SK-N-MC (cell line): ENCODE results near the gene PI4K2A.
A peak's percentile ranks its signal among the peaks of the same experiment; 100 is the strongest.
"Not testable (repeated sequence)": the region's sequence is repeated elsewhere in the genome, so short reads cannot be mapped to it uniquely, and the experiment has no call there.

ENCODE experiments used
- DNase-seq: peaks from one replicate; pipeline ENCODE4 v3.0.0-alpha.2; 2011; ENCODE audit warnings: low read depth, low spot score
- H3K27ac ChIP-seq: fragments of 200-600 bp; sonication (generic); 2 replicates; pipeline ENCODE4 v1.5.1; 2016; ENCODE audit warnings: mixed run types
- H3K36me3 ChIP-seq: fragments of 200-600 bp; sonication (generic); 2 replicates; pipeline ENCODE4 v1.6.1; 2017; ENCODE audit warnings: antibody characterized with exemption, low read length, mixed read lengths; ENCODE audit not compliant: insufficient read depth
- H3K4me3 ChIP-seq: fragments of 200-600 bp; sonication (generic); 2 replicates; pipeline ENCODE4 v1.5.1; 2016
- H3K9ac ChIP-seq: fragments of 200-600 bp; sonication (generic); 2 replicates; pipeline ENCODE4 v1.8.0; 2017; ENCODE audit warnings: mixed run types, mixed read lengths; ENCODE audit not compliant: insufficient read length
- H3K9me3 ChIP-seq: fragments of 200-600 bp; sonication (generic); 2 replicates; pipeline ENCODE4 v1.6.1; 2017; ENCODE audit warnings: low read depth, mild to moderate bottlenecking, antibody characterized with exemption, low read length, moderate library complexity, mixed read lengths
- EZH2 ChIP-seq: fragments of 200-600 bp; sonication (generic); IDR thresholded peaks from one replicate; pipeline ENCODE4 v1.6.1; 2017; ENCODE audit warnings: antibody characterized with exemption
- FOXP2 ChIP-seq: optimal IDR thresholded peaks from 2 replicates; pipeline ENCODE3; 2011; ENCODE audit warnings: mild to moderate bottlenecking, moderate library complexity; ENCODE audit not compliant: insufficient read depth; ENCODE audit errors: extremely low read length, control extremely low read depth
- POLR2AphosphoS5 ChIP-seq: IDR thresholded peaks from 2 replicates; pipeline ENCODE4 v1.6.1; 2012; ENCODE audit warnings: mild to moderate bottlenecking, low read depth, low read length, borderline replicate concordance

The PI4K2A gene

DNA sequence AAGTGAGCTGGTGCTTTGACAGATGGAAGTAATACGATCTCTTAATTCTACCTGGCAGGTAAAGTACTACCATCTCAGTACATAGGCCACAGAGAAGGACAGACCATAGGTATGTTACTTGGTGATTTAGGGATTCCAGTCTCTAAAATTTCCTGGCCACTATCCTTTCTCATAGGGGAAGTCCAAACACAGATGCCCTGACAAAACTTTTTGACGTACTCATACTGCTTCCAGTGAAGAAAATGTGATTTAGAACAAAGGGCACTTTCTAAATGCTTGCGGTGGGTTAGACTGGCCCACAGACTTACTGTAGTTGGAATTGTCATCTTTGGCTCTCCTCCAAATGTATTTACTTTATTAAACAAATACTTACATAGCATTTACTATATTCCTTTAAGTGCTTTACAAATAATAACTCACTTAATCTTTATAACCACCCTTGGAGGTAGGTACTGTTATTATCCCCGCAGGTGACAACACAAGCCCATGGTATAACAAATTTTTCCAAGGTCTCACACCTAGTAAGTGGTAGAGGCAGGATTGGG, 3.0 kb downstream of the PI4K2A start:
- no peak for DNase-seq

DNA sequence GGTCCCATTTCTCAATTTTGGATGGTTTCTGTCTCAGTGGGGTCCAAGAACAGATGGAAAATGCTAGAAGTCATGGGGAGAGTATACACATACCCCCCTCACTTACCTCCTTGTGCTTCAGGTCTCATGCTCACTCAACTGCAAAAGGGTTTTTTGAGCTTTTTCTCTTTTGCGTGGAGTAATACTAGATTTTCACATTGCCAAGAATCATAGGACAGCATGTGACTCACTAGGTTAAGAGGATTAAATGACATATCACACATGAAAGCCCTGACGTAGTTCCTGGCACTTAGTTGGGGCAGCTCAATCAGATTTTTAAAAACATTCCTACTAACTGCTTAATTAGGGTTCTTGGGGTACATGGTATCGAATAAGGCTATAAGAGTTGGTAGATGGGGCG, 4.5 kb downstream of the PI4K2A start:
- DNase-seq: no peak
- Histone ChIP-seq H3K9me3 (no peaks in the 10 kb centered on the region), H3K4me3 (no peak overlapping the region), H3K27ac (no peak overlapping the region), H3K36me3 (no peaks in the 10 kb centered on the region), H3K9ac (no peak overlapping the region)
- TF ChIP-seq FOXP2: no peak
- no peak for TF ChIP-seq POLR2AphosphoS5
- TF ChIP-seq EZH2: no peak

More for the DNA sequence above, 3.0 kb downstream of the PI4K2A start:
- H3K4me3 ChIP-seq: no peak overlapping the region
- TF ChIP-seq POLR2AphosphoS5: no peak
- no peak for TF ChIP-seq FOXP2
- TF ChIP-seq EZH2: no peak
- no peaks in the 10 kb centered on the region for H3K9me3 ChIP-seq
- no peaks in the 10 kb centered on the region for H3K36me3 ChIP-seq
- no peak overlapping the region for H3K27ac ChIP-seq
- no peak overlapping the region for H3K9ac ChIP-seq

DNA sequence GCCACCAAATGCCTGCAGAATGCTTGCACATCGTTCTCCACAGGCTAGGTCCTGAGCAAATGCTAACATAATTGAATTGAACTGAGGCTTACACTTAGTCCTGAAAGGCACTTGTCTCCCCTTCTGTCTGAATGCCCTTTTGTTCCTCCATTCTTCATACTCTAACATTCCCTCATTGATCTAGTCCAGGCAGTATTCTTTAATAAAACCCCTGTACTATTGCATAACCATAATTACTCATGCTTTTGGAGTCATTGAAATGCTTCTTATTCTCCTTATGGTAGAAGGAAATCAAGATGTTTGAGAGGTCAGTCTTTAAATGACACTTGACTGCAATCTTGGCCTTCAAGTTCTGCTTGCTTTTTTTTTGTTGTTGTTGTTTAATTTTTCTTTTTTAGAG, 7.1 kb downstream of the PI4K2A start:
- H3K36me3 ChIP-seq: no peaks in the 10 kb centered on the region; the same call in 1 of the 2 replicates
- no peaks in the 10 kb centered on the region for H3K9me3 ChIP-seq
- no peak for DNase-seq
- TF ChIP-seq EZH2 (no peak), POLR2AphosphoS5 (no peak), FOXP2 (no peak)
- no peak overlapping the region for H3K27ac ChIP-seq
- H3K4me3 ChIP-seq: no peak overlapping the region
- H3K9ac ChIP-seq: no peak overlapping the region

DNA sequence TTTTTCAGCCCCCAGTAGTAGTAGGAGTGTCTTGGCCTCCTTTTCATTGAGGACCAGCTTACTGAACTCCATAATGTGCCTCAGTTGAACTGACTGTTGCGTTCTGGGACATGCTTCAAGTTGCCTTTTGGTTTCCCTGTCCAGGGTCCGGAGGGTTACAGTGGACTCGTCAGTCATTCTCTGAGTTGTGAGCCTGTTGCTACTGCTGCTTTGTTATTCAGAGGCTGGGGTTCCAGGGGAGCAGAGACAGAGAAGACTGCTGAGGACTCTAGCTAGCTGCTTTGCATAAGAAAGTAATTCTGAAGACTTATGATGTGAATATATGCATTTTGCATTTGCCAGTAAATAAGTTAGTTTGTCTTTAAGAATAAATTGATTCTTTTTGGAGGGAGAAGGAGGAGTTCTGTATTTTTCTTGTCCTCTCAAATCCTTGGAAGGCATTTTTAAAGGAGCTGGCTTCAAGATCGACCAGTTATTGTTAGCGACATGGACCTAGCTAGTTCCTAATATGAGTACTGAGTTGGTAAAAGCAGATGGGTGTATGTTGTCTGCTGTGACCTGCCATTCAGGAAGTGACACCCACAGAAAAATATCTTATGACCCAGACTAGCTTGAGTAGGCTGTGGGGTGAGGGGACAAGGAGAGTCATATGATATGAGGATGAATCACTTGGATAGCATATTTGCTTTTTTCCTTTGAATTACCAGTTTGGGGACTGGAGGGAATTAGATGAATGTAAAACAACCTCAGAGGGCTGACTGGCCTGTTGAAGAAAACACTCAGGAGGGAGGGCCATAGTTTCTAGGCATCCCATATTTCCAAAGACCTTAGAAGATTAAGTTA, 8.3 kb downstream of the PI4K2A start:
- Histone ChIP-seq H3K27ac (no peak overlapping the region), H3K4me3 (no peak overlapping the region), H3K9ac (no peak overlapping the region), H3K9me3 (no peaks in the 10 kb centered on the region), H3K36me3 (no peaks in the 10 kb centered on the region; the same call in 1 of the 2 replicates)
- no peak for TF ChIP-seq EZH2
- TF ChIP-seq FOXP2: no peak
- no peak for TF ChIP-seq POLR2AphosphoS5
- DNase-seq: no peak

DNA sequence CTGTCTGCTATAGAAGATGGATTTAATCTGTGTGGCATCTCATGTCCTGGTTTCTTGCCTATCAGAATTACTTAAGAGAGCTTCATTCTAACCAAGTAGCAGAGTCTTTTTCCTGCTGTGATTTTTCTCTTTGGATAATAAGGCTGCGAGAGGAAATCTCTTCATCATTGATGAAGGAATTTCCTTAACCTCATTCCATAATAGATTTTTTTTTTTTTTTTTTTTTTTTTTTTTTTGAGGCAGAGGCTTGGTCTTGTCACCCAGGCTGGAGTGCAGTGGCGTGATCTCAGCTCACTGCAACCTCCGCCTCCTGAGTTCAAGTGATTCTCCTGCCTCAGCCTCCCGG, 8.9 kb downstream of the PI4K2A start:
- H3K9me3 ChIP-seq, H3K36me3 ChIP-seq, H3K27ac ChIP-seq, DNase-seq, H3K4me3 ChIP-seq, H3K9ac ChIP-seq: not testable (repeated sequence)

DNA sequence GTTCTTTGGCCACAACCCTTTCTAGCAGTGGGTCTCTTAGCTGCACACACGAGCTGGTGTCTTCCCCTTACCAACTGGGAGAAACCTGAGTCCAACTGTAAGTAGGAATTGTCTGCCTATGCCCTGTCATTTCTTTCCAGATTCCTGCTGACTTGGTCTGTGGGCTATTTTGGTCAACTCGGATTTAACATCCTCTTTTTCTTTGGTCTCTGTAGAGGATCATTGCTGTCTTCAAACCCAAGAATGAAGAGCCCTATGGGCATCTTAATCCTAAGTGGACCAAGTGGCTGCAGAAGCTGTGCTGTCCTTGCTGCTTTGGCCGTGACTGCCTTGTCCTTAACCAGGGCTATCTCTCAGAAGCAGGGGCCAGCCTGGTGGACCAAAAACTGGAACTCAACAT, 10.3 kb downstream of the PI4K2A start:
- Histone ChIP-seq H3K4me3 (no peak overlapping the region), H3K27ac (no peak overlapping the region), H3K36me3 (no peaks in the 10 kb centered on the region; the same call in 1 of the 2 replicates), H3K9ac (no peak overlapping the region), H3K9me3 (no peaks in the 10 kb centered on the region)
- DNase-seq: no peak
- TF ChIP-seq FOXP2: no peak
- TF ChIP-seq POLR2AphosphoS5: no peak
- TF ChIP-seq EZH2: no peak

DNA sequence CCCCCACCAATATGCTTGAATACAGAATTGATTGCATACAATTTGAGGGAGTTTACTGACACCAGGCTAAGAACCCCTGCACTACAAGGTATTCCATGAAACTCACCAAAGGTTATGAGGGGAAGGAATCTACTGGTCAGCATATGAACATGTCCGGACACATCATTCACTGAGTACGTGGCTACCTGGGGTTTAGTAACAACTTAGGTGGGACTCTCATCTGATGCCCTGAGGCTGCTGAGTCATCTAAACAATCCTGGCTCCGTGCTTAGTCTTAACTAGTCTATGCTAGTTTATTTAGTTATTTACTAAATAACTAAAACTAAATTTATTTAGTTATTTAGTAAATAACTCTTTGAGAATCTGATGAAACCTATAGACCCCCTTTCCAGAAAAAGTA, 11.3 kb downstream of the PI4K2A start:
- Histone ChIP-seq H3K4me3 (no peak overlapping the region), H3K9ac (no peak overlapping the region), H3K9me3 (no peaks in the 10 kb centered on the region), H3K27ac (no peak overlapping the region), H3K36me3 (no peaks in the 10 kb centered on the region; the same call in 1 of the 2 replicates)
- DNase-seq: no peak
- TF ChIP-seq EZH2 (no peak), POLR2AphosphoS5 (no peak), FOXP2 (no peak)

DNA sequence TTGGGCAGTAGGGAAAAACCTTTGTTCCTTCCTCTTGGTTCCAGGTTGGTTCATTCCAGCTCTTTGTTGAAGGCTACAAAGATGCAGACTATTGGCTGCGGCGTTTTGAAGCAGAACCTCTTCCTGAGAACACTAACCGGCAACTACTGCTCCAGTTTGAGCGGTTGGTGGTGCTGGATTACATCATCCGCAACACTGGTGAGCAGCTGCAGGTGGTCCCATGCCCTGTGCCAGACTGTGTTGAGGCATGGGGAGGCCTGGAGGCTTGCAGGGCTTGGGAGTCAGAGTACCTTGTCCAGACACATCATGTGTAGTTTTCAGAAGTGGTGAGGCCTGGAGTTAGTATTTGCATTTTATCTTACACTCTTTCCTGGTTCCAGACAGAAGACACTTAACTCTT, 16.3 kb downstream of the PI4K2A start:
- Histone ChIP-seq H3K27ac (no peak overlapping the region), H3K9ac (no peak overlapping the region), H3K36me3 (no peaks in the 10 kb centered on the region; the same call in 1 of the 2 replicates), H3K4me3 (no peak overlapping the region), H3K9me3 (no peaks in the 10 kb centered on the region)
- DNase-seq: no peak
- no peak for TF ChIP-seq FOXP2

DNA sequence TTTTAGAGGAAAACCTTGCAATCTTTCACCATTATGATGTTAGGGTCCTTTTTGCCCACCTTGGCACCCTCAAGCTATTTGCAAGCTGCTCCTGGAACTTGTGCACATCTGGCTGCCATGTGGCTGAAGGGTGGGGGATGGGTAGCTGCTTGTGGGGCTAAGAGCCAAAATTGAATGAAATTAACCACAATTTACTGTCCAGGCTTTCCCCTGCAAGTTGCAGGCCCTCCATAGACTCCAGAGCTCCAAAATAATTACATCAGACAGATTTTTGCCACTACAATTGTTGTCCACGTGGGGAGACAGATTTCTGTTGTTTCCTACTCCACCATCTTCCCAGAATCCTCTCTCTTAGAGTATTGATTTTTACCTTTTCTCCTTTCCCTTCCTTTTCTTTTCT, 19.1 kb downstream of the PI4K2A start:
- no peak overlapping the region for H3K4me3 ChIP-seq
- H3K9ac ChIP-seq: no peak overlapping the region
- H3K36me3 ChIP-seq: no peaks in the 10 kb centered on the region; the same call in 1 of the 2 replicates
- no peak for TF ChIP-seq FOXP2
- TF ChIP-seq EZH2: no peak
- TF ChIP-seq POLR2AphosphoS5: no peak
- H3K9me3 ChIP-seq: no peaks in the 10 kb centered on the region
- H3K27ac ChIP-seq: peak overlapping the region; percentile 68
- no peak for DNase-seq
